HG03442 (cell line): ENCODE results near the gene NYAP2.

ENCODE experiments used
- ATAC-seq: cut with Tn5 transposase; IDR thresholded peaks from one replicate; pipeline ENCODE4 v1.9.1; 2021; ENCODE audit warnings: mild to moderate bottlenecking, moderate library complexity; ENCODE audit not compliant: unreplicated experiment

NYAP2 gene

GRCh38 chr2:225543626-225544025 lies 144.1 kb downstream of the NYAP2 start:
- no peak for ATAC-seq

DNA sequence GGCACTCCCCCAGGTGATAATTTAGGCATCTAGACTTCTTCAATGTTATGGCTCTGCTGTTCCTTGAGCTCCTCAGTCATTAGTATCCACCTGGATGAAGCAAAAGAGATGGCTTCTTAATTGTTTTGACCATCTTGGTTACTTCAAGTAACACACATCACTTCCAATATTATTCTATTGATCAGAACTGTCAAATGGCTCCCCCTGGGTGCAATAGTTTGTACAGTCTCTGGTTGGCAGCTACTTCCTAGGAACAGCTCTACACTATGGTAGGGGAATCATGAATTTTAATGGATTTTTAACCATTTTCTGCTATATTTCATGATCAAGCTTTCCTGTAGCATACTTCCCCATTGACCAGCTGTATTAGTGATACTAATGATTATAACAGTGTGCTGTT lies 157.0 kb downstream of the NYAP2 start:
- no peak for ATAC-seq

DNA sequence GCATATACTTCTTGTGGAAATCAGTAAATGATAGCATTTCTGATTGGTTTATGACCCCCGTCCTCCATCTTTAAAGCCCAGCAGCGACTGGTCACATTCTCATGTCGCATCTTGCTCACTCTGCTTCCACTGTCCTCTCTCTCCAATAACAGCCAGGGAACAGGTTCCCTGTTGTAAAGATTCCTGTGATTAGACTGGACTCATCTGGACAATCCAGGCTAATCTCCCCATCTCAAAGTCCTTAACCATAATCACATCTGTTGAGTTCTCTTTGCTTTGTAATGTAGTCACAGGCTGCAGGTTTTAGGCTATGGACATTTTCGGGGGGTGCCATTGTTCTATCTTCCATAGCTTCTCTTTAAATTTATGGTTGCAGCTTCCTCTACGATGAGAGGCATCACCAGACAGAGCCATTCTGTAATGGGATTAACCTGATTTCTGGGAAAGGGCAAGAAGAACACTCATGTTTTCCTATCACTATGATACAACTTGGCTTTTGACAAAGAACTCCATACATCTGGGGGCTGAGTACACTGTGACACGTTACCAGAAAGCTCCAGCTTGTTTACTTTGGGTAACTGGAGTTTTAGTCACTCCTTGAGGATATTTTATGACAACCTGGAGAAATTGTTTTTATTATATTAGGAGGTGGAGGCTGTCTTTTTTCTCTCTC lies 159.0 kb downstream of the NYAP2 start:
- no peak for ATAC-seq

DNA sequence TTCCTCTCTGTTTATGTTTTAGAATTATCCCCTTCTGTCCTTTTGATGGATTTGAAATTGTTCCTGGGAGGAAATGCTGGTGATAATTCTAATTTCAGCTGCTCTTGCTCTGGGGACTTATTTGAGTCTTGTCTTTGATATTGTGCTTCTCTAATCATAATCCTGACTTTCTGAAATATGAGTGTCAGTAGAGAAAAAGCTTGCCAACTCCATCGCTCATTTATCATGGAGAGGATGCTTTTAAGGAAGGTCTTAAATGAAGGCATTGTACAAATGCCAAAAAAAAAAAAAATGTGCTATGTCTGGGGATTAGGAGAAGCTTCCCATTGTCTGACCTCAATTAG lies 159.5 kb downstream of the NYAP2 start:
- no peak for ATAC-seq

DNA sequence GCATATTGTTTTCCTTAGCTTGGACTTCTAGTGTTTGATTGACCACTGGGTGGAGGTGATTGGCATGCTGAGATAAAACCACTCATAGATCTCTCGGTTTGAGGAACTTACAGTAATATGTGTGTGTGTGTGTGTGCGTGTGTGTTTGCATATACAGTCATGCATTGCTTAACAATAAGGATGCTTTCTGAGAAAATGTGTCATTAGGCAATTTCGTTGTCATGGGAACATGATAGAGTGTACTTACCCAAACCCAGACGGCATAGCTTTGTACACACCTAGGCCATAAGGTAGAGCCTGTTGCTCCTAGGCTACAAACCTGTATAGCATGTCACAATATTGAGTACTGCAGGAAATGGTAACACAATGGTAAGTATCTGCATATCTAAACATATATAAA lies 167.3 kb downstream of the NYAP2 start:
- ATAC-seq = no peak

GRCh38 chr2:225569995-225570394 lies 170.5 kb downstream of the NYAP2 start:
- no peak for ATAC-seq

DNA sequence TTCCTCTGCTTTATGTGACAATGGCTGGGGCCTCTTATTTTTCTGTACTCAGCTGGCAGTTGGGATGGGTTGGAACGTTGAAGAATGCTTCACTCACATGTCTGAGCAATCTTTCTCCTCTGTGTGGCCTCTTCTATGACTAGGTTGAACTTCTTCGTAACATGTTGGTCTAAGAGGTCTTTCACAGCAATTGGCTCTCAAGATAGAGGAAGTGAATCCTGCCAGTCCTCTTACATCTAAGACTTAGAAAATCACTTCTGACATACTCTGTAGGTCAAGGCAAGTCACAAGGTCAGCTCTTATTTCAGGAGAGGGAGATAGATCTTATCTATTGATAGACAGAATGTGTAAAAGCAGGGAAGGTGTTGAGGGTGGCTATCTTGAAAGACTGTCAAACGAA lies 174.1 kb downstream of the NYAP2 start:
- no peak for ATAC-seq

GRCh38 chr2:225574582-225575138 lies 175.2 kb downstream of the NYAP2 start:
- ATAC-seq = no peak

GRCh38 chr2:225581135-225581534 lies 181.6 kb downstream of the NYAP2 start:
- ATAC-seq = no peak

DNA sequence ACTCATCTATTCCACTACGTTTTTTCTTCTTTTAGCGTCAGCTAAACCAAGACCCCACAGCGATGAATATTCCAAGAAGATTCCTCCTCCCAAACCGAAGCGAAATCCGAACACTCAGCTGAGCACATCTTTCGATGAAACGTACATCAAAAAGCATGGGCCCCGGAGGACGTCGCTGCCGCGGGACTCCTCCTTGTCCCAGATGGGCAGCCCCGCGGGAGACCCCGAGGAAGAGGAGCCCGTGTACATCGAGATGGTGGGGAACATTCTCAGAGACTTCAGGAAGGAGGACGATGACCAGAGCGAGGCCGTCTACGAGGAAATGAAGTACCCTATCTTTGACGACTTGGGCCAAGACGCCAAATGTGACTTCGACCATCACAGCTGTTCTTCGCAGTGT lies 182.4 kb downstream of the NYAP2 start:
- ATAC-seq = no peak

DNA sequence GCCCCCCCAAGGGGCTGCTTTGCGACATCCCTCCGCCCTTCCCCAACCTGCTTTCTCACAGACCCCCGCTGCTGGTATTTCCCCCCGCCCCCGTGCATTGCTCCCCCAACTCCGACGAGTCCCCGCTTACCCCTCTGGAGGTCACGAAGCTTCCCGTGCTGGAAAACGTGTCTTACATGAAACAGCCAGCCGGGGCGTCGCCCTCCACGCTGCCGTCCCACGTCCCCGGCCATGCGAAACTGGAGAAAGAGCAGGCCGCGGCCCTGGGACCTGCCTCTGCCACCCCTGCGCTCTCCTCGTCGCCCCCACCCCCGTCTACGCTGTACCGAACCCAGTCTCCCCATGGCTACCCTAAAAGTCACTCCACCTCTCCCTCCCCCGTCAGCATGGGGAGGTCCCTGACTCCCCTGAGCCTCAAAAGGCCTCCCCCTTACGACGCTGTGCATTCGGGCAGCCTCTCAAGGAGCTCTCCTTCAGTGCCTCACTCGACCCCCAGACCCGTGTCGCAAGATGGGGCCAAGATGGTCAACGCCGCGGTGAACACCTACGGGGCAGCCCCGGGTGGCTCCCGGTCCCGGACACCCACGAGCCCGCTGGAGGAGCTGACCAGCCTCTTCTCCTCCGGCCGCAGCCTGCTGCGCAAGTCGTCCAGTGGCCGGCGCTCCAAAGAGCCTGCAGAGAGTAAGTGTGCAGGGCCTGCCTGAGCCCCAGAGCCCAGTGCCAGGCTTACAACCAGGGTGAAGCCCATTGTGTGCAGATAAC lies 183.0 kb downstream of the NYAP2 start:
- ATAC-seq = no peak

GRCh38 chr2:225584796-225585195 lies 185.3 kb downstream of the NYAP2 start:
- no peak for ATAC-seq

DNA sequence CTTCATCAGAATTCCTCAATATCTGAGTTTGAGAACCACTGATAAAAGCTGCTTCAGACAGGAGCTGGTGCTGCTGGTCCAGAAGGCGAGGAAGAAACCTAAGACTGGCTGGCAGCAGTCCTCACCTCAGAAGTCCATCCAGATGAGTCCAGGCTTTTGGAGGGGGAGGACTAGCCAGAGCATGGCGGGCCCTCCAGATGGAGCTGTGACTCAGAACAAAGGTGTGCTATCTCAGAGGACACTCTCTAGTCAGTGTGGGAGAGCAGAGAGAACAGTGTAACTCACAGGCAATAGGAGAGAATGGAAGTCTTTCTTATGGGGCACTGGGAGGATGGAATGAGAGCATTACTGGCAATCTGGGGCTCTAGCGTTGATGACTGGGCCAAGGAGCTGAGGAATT lies 191.4 kb downstream of the NYAP2 start:
- ATAC-seq = no peak

- no peak for ATAC-seq
These were observed 198.4 kb downstream of the NYAP2 start for GRCh38 chr2:225597911-225598310.

DNA sequence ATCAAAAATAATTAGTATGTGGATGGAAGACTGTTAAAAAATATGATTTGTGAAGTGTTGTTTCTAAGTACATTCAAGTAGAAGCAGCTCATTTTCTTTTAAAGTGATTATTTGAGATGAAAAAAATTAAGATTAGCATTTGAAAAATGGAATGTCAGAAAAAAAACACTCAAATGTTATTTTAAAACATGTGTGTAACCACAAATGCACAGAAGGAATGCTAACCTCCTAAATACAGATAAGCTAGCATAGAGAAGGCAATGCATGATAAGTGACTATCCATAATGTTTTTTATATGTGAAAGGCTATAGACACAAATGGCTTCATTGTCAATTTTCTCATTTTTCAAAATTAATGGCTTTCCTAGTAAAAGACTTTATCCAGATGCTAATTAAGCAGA lies 198.9 kb downstream of the NYAP2 start:
- no peak for ATAC-seq

GRCh38 chr2:225598897-225599296 lies 199.4 kb downstream of the NYAP2 start:
- ATAC-seq = no peak

GRCh38 chr2:225599856-225600255 lies 200.3 kb downstream of the NYAP2 start:
- no peak for ATAC-seq

- no peak for ATAC-seq
These were observed 200.9 kb downstream of the NYAP2 start for GRCh38 chr2:225600444-225600843.

DNA sequence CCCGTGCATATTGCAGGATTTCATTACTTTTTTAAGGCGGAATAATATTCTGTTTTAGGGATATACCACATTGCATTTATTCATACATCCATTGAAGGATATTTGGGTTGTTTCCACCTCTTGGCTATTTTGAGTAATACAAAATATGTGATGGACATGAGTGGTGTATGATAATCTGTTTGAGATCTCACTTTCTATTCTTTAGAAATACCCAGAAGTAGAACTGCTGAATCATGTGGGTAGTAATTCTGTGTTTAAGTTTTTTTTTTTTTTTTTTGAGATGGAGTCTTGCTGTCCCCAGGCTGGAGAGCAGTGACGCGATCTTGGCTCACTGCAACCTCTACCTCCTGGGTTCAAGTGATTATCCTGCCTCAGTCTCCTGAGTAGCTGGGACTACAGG lies 201.4 kb downstream of the NYAP2 start:
- no peak for ATAC-seq

- ATAC-seq = no peak
These were observed 202.7 kb downstream of the NYAP2 start for GRCh38 chr2:225602205-225602604.

- no peak for ATAC-seq
These were observed 208.6 kb downstream of the NYAP2 start for GRCh38 chr2:225608136-225608535.

GRCh38 chr2:225612636-225613035 lies 213.1 kb downstream of the NYAP2 start:
- ATAC-seq = no peak
